SH-SY5Y (cell line): ENCODE results near the gene MMP7.

Experiments used
- GATA2 ChIP-seq: IDR thresholded peaks from 2 replicates; pipeline ENCODE4 v1.6.1; 2011; ENCODE audit warnings: mild to moderate bottlenecking, low read depth, low read length
- GATA3 ChIP-seq: IDR thresholded peaks from 2 replicates; pipeline ENCODE4 v1.6.1; 2011; ENCODE audit warnings: low read depth, mild to moderate bottlenecking, low read length, moderate library complexity

- TF ChIP-seq GATA2 (no peak), GATA3 (no peak)
These were observed 6.7 kb downstream of the MMP7 start for GRCh38 chr11:102523887-102524286.
